H9 (cell line): ENCODE results near the gene PIK3R5. TPM values are rescaled to one million over a fixed set of nuclear protein-coding genes. Genes with fewer than 3 reads are reported as not detected.

ENCODE experiments used
- DNase-seq: peaks from one replicate; pipeline ENCODE4 v3.0.0-alpha.2; 2017
- H2AFZ ChIP-seq: one replicate; pipeline ENCODE4 v1.6.1; 2013; ENCODE audit warnings: mild to moderate bottlenecking, low read length, control low read depth, moderate library complexity
- H2AK5ac ChIP-seq: 2 replicates; pipeline ENCODE4 v1.6.1; 2013; ENCODE audit warnings: low read length, control low read depth, mixed read lengths; ENCODE audit not compliant: insufficient read length
- H2BK120ac ChIP-seq: one replicate; pipeline ENCODE4 v1.6.1; 2013; ENCODE audit warnings: low read depth, mild to moderate bottlenecking, low read length, control low read depth, inconsistent platforms; ENCODE audit not compliant: poor library complexity, severe bottlenecking
- H2BK12ac ChIP-seq: 2 replicates; pipeline ENCODE4 v1.6.1; 2013; ENCODE audit warnings: low read length, control low read depth, mixed read lengths, low read depth; ENCODE audit not compliant: insufficient read length
- H2BK15ac ChIP-seq: 2 replicates; pipeline ENCODE4 v1.6.1; 2013; ENCODE audit warnings: low read depth, low read length, control low read depth
- H2BK20ac ChIP-seq: one replicate; pipeline ENCODE4 v1.6.1; 2013; ENCODE audit warnings: low read depth, mild to moderate bottlenecking, low read length, control low read depth, inconsistent platforms; ENCODE audit not compliant: poor library complexity, severe bottlenecking
- H2BK5ac ChIP-seq: 2 replicates; pipeline ENCODE4 v1.6.1; 2013; ENCODE audit warnings: low read length, control low read depth, mixed read lengths; ENCODE audit not compliant: insufficient read length
- H3K14ac ChIP-seq: 2 replicates; pipeline ENCODE4 v1.6.1; 2013; ENCODE audit warnings: low read length, control low read depth; ENCODE audit not compliant: insufficient read depth
- H3K18ac ChIP-seq: 2 replicates; pipeline ENCODE4 v1.6.1; 2013; ENCODE audit warnings: low read depth, mild to moderate bottlenecking, mixed read lengths, low read length, control low read depth; ENCODE audit not compliant: insufficient read length
- H3K23ac ChIP-seq: 2 replicates; pipeline ENCODE4 v1.6.1; 2013; ENCODE audit warnings: low read length, control low read depth, mixed read lengths, low read depth; ENCODE audit not compliant: insufficient read length
- H3K23me2 ChIP-seq: 2 replicates; pipeline ENCODE4 v1.6.1; 2013; ENCODE audit warnings: low read depth, mild to moderate bottlenecking, mixed read lengths, low read length, control low read depth; ENCODE audit not compliant: insufficient read length, poor library complexity, severe bottlenecking
- H3K27ac ChIP-seq: 2 replicates; pipeline ENCODE4 v1.5.1; 2013; ENCODE audit warnings: low read length, control low read depth, mixed read lengths, low read depth; ENCODE audit not compliant: insufficient read length
- H3K27me3 ChIP-seq: 2 replicates; pipeline ENCODE4 v1.6.1; 2013; ENCODE audit warnings: low read length, control low read depth, inconsistent platforms; ENCODE audit not compliant: insufficient read depth
- H3K4ac ChIP-seq: 2 replicates; pipeline ENCODE4 v1.6.1; 2013; ENCODE audit warnings: low read depth, mild to moderate bottlenecking, control low read depth, inconsistent platforms, low read length, moderate library complexity
- H3K4me1 ChIP-seq: 2 replicates; pipeline ENCODE4 v1.6.1; 2013; ENCODE audit warnings: low read length, control low read depth, inconsistent platforms; ENCODE audit not compliant: insufficient read depth
- H3K4me2 ChIP-seq: 2 replicates; pipeline ENCODE4 v1.6.1; 2013; ENCODE audit warnings: low read length, control low read depth, mixed read lengths; ENCODE audit not compliant: insufficient read length, insufficient read depth
- H3K56ac ChIP-seq: 2 replicates; pipeline ENCODE4 v1.6.1; 2013; ENCODE audit warnings: low read depth, mild to moderate bottlenecking, mixed read lengths, low read length, control low read depth; ENCODE audit not compliant: insufficient read length
- H3K79me1 ChIP-seq: 2 replicates; pipeline ENCODE4 v1.6.1; 2013; ENCODE audit warnings: low read depth, mild to moderate bottlenecking, moderate library complexity, low read length, control low read depth, inconsistent platforms; ENCODE audit not compliant: insufficient read depth, poor library complexity, severe bottlenecking
- H3K79me2 ChIP-seq: 2 replicates; pipeline ENCODE4 v1.6.1; 2013; ENCODE audit warnings: low read length, control low read depth, inconsistent platforms; ENCODE audit not compliant: insufficient read depth
- H3K9ac ChIP-seq: 2 replicates; pipeline ENCODE4 v1.6.1; 2013; ENCODE audit warnings: low read length, control low read depth, mixed read lengths; ENCODE audit not compliant: insufficient read length; ENCODE audit errors: extremely low read depth
- H3K9me3 ChIP-seq: one replicate; pipeline ENCODE4 v1.6.1; 2013; ENCODE audit warnings: low read depth, low read length, inconsistent platforms; ENCODE audit not compliant: control insufficient read depth
- H3T11ph ChIP-seq: one replicate; pipeline ENCODE4 v1.6.1; 2013; ENCODE audit warnings: mild to moderate bottlenecking, low read length, control low read depth, inconsistent platforms
- H4K20me1 ChIP-seq: one replicate; pipeline ENCODE4 v1.6.1; 2013; ENCODE audit not compliant: control insufficient read depth, insufficient read length, insufficient read depth
- H4K5ac ChIP-seq: 2 replicates; pipeline ENCODE4 v1.6.1; 2013; ENCODE audit warnings: low read depth, mild to moderate bottlenecking, mixed read lengths, low read length, control low read depth; ENCODE audit not compliant: insufficient read length
- H4K8ac ChIP-seq: replicated peaks from 2 replicates; pipeline ENCODE4 v1.6.1; 2013; ENCODE audit warnings: low read length, control low read depth, mixed read lengths, low read depth; ENCODE audit not compliant: insufficient read length
- H4K91ac ChIP-seq: 2 replicates; pipeline ENCODE4 v1.6.1; 2013; ENCODE audit warnings: low read depth, mild to moderate bottlenecking, moderate library complexity, mixed read lengths, low read length, control low read depth; ENCODE audit not compliant: insufficient read length
- H3K27ac Mint-ChIP-seq, 3 experiments: 2 replicates in 2 of 3; 3 replicates in 1 of 3; pipeline ENCODE4 v1.8.0; 2020 to 2021; ENCODE audit warnings: mixed read lengths in 3 of 3, mild to moderate bottlenecking in 1 of 3, moderate library complexity in 1 of 3
- H3K27me3 Mint-ChIP-seq: 2 replicates; pipeline ENCODE4 v1.8.0; 2021; ENCODE audit warnings: low read depth, mild to moderate bottlenecking, moderate library complexity, mixed read lengths
- H3K36me3 Mint-ChIP-seq, 3 experiments: 2 replicates in 2 of 3; 3 replicates in 1 of 3; pipeline ENCODE4 v1.8.0; 2020 to 2021; ENCODE audit warnings: low read depth in 3 of 3, mixed read lengths in 3 of 3; ENCODE audit not compliant: insufficient read depth in 1 of 3
- H3K4me1 Mint-ChIP-seq, 2 experiments: 2 replicates each; pipeline ENCODE4 v1.8.0; 2020; ENCODE audit warnings: mixed read lengths in 2 of 2
- H3K4me3 Mint-ChIP-seq, 2 experiments: 2 replicates in 1 of 2; 3 replicates in 1 of 2; pipeline ENCODE4 v1.8.0; 2020 to 2021; ENCODE audit warnings: mild to moderate bottlenecking in 2 of 2, mixed read lengths in 2 of 2, moderate library complexity in 1 of 2
- H3K9me3 Mint-ChIP-seq, 2 experiments: 2 replicates in 1 of 2; 3 replicates in 1 of 2; pipeline ENCODE4 v1.8.0; 2020; ENCODE audit warnings: mild to moderate bottlenecking in 2 of 2, mixed read lengths in 2 of 2, moderate library complexity in 1 of 2
- CTCF ChIP-seq: fragments of 200-600 bp; sonication (generic); conservative IDR thresholded peaks from 3 replicates; pipeline ENCODE4 v1.8.0; 2021; ENCODE audit warnings: antibody characterized with exemption, mild to moderate bottlenecking
- WGBS: extraction: QIAGEN DNeasy Blood & Tissue Kit; methylation state at CpG from one replicate; pipeline ENCODE4 v1.1.7; 2013; ENCODE audit warnings: missing lambda C conversion rate, low lambda C conversion rate, mixed read lengths; ENCODE audit not compliant: insufficient read length; ENCODE audit errors: extremely low coverage; 5-methylcytosine and 5-hydroxymethylcytosine counted together
- total RNA-seq: library from RNA; stranded (reverse); gene quantifications from 2 replicates; pipeline ENCODE4 v1.2.1, GENCODE V29; 2021

PIK3R5 gene
- total RNA-seq, 1 experiment from 2014 or later = 1.4 TPM

GRCh38 chr17:8922928-8923327 lies 42.6 kb downstream of the PIK3R5 start:
- H3K79me1 ChIP-seq = no peaks in the 10 kb centered on the region
- H3K4me1 ChIP-seq = no peaks in the 10 kb centered on the region
- Mint-ChIP-seq H3K4me3 (no peak overlapping the region), H3K27ac (no peak overlapping the region), H3K27me3 (peaks cover 12% of the 10 kb centered on the region), H3K36me3 (peaks cover 0 to 2% (median under 1%) of the 10 kb centered on the region in 3 experiments; a peak in 2 of 7 replicates), H3K9me3 (peaks cover 12 to 19% of the 10 kb centered on the region in 2 experiments), H3K4me1 (no peaks in the 10 kb centered on the region)
- no peak overlapping the region for H3T11ph ChIP-seq
- no peak overlapping the region for H2BK5ac ChIP-seq
- no peaks in the 10 kb centered on the region for H3K27me3 ChIP-seq
- no peak overlapping the region for H3K27ac ChIP-seq
- H2BK20ac ChIP-seq = no peak overlapping the region
- no peaks in the 10 kb centered on the region for H3K23me2 ChIP-seq
- H4K91ac ChIP-seq = no peak overlapping the region
- no peaks in the 10 kb centered on the region for H3K79me2 ChIP-seq
- no peak overlapping the region for H3K4me2 ChIP-seq
- peaks cover 11% of the 10 kb centered on the region for H3K9me3 ChIP-seq
- H3K4ac ChIP-seq = no peak overlapping the region
- H3K23ac ChIP-seq = no peak overlapping the region
- no peak for DNase-seq
- H2AK5ac ChIP-seq = no peak overlapping the region
- H4K20me1 ChIP-seq = no peaks in the 10 kb centered on the region
- H3K14ac ChIP-seq = no peak overlapping the region
- WGBS = no CpG with 5 or more reads among the region's 4 CpGs
- no peak for TF ChIP-seq CTCF
- H3K9ac ChIP-seq = no peak overlapping the region
- no peak overlapping the region for H3K18ac ChIP-seq
- H4K8ac ChIP-seq = no peak overlapping the region
- no peak overlapping the region for H2AFZ ChIP-seq
- no peak overlapping the region for H2BK15ac ChIP-seq
- H4K5ac ChIP-seq = no peak overlapping the region
- no peak overlapping the region for H3K56ac ChIP-seq
- no peak overlapping the region for H2BK120ac ChIP-seq
- no peak overlapping the region for H2BK12ac ChIP-seq
